ENCODE data around the gene FCAR.

GRCh38 chr19:54902061-54902460 is 28.0 kb downstream of the FCAR start:
- TF ChIP-seq POLR2A (IDR thresholded peaks at IDR 0.05; ENCODE audit: low read length) (no peak), RCOR1 (IDR thresholded peaks at IDR 0.05; ENCODE audit: low read depth, low read length) (no peak), PHF8 (IDR thresholded peaks at IDR 0.05; ENCODE audit: borderline replicate concordance, low read depth) (no peak)

All from A549 (cell line).